ENCODE data around the gene FAF2. TPM values are rescaled to one million over a fixed set of nuclear protein-coding genes. Genes with fewer than 3 reads are reported as not detected.

FAF2 gene
- total RNA-seq, 1 donor from 2014 or later: 45.5 TPM

GRCh38 chr5:176530983-176531901 is 83.1 kb downstream of the FAF2 start:
- Histone ChIP-seq H3K27me3 (ENCODE audit: control insufficient read depth, insufficient read depth, low read length) (no peaks in the 10 kb centered on the region), H3K4me3 (ENCODE audit: low read depth, low read length) (no peak overlapping the region), H3K36me3 (ENCODE audit: control insufficient read depth, insufficient read depth, low read length) (peaks cover 5% of the 10 kb centered on the region)
- no peak for TF ChIP-seq CTCF (IDR thresholded peaks at IDR 0.05; ENCODE audit: insufficient read depth, low read length, poor library complexity, severe bottlenecking)
- no peak for DNase-seq (ENCODE audit: low read depth)

- no peak for TF ChIP-seq CTCF (IDR thresholded peaks at IDR 0.05; ENCODE audit: insufficient read depth, low read length, poor library complexity, severe bottlenecking)
- no peak for DNase-seq (ENCODE audit: low read depth)
- peaks cover 5% of the 10 kb centered on the region for H3K36me3 ChIP-seq (ENCODE audit: control insufficient read depth, insufficient read depth, low read length)
- no peaks in the 10 kb centered on the region for H3K27me3 ChIP-seq (ENCODE audit: control insufficient read depth, insufficient read depth, low read length)
- H3K4me3 ChIP-seq (ENCODE audit: low read depth, low read length): no peak overlapping the region
These were observed 83.8 kb downstream of the FAF2 start for GRCh38 chr5:176531902-176532493.

GRCh38 chr5:176532795-176533194 is 84.6 kb downstream of the FAF2 start:
- TF ChIP-seq CTCF (IDR thresholded peaks at IDR 0.05; ENCODE audit: insufficient read depth, low read length, poor library complexity, severe bottlenecking): no peak

GRCh38 chr5:176533390-176533789 is 85.2 kb downstream of the FAF2 start:
- DNase-seq (ENCODE audit: low read depth): no peak
- Histone ChIP-seq H3K27me3 (ENCODE audit: control insufficient read depth, insufficient read depth, low read length) (no peaks in the 10 kb centered on the region), H3K4me3 (ENCODE audit: low read depth, low read length) (no peak overlapping the region), H3K36me3 (ENCODE audit: control insufficient read depth, insufficient read depth, low read length) (peaks cover 5% of the 10 kb centered on the region)
- no peak for TF ChIP-seq CTCF (IDR thresholded peaks at IDR 0.05; ENCODE audit: insufficient read depth, low read length, poor library complexity, severe bottlenecking)

More at GRCh38 chr5:176532795-176533194, 84.6 kb downstream of the FAF2 start:
- Histone ChIP-seq H3K27me3 (ENCODE audit: control insufficient read depth, insufficient read depth, low read length) (no peaks in the 10 kb centered on the region), H3K4me3 (ENCODE audit: low read depth, low read length) (no peak overlapping the region), H3K36me3 (ENCODE audit: control insufficient read depth, insufficient read depth, low read length) (peaks cover 5% of the 10 kb centered on the region)
- DNase-seq (ENCODE audit: low read depth): no peak

GRCh38 chr5:176533894-176534611 is 85.9 kb downstream of the FAF2 start:
- no peaks in the 10 kb centered on the region for H3K27me3 ChIP-seq (ENCODE audit: control insufficient read depth, insufficient read depth, low read length)
- H3K4me3 ChIP-seq (ENCODE audit: low read depth, low read length): no peak overlapping the region
- TF ChIP-seq CTCF (IDR thresholded peaks at IDR 0.05; ENCODE audit: insufficient read depth, low read length, poor library complexity, severe bottlenecking): no peak
- no peak for DNase-seq (ENCODE audit: low read depth)
- H3K36me3 ChIP-seq (ENCODE audit: control insufficient read depth, insufficient read depth, low read length): peaks cover 3% of the 10 kb centered on the region

All from kidney epithelial cell (primary cell).